ENCODE results near the gene NMNAT3. TPM values are rescaled to one million over a fixed set of nuclear protein-coding genes. Genes with fewer than 3 reads are reported as not detected.
"Not testable (repeated sequence)": the region's sequence is repeated elsewhere in the genome, so short reads cannot be mapped to it uniquely, and the experiment has no call there.

Gene NMNAT3
- total RNA-seq, 1 donor from 2014 or later, result 12.1 TPM

GRCh38 chr3:139602003-139602402, 75.8 kb downstream of the NMNAT3 start:
- no peak for ATAC-seq (ENCODE audit: poor library complexity)
- no peak for DNase-seq
- intact Hi-C loops (cut with DNase I), result no loop called here

- intact Hi-C loops (cut with DNase I), result no loop called here
- DNase-seq, result no peak
- ATAC-seq (ENCODE audit: poor library complexity), result no peak
Measured at GRCh38 chr3:139601191-139601961, 76.4 kb downstream of the NMNAT3 start.

GRCh38 chr3:139597947-139598346, 79.8 kb downstream of the NMNAT3 start:
- intact Hi-C loops (cut with DNase I), result no loop called here
- ATAC-seq (ENCODE audit: poor library complexity), result peak; percentile 69
- no peak for DNase-seq

GRCh38 chr3:139591186-139591585, 86.6 kb downstream of the NMNAT3 start:
- intact Hi-C loops (cut with DNase I); ATAC-seq (ENCODE audit: poor library complexity): not testable (repeated sequence)

GRCh38 chr3:139588450-139588849, 89.3 kb downstream of the NMNAT3 start:
- no peak for DNase-seq
- intact Hi-C loops (cut with DNase I), result no loop called here
- ATAC-seq (ENCODE audit: poor library complexity), result peak; percentile 64

More at GRCh38 chr3:139591186-139591585, 86.6 kb downstream of the NMNAT3 start:
- DNase-seq, result not testable (repeated sequence)

- ATAC-seq (ENCODE audit: poor library complexity) (no peak), DNase-seq (no peak)
Measured at GRCh38 chr3:139587797-139588196, 90.0 kb downstream of the NMNAT3 start.

GRCh38 chr3:139586420-139587017, 91.3 kb downstream of the NMNAT3 start:
- intact Hi-C loops (cut with DNase I), result no loop called here
- DNase-seq, result no peak
- no peak for ATAC-seq (ENCODE audit: poor library complexity)

More at GRCh38 chr3:139587797-139588196, 90.0 kb downstream of the NMNAT3 start:
- intact Hi-C loops (cut with DNase I), result no loop called here

GRCh38 chr3:139585820-139586219, 92.0 kb downstream of the NMNAT3 start:
- ATAC-seq (ENCODE audit: poor library complexity) (no peak), DNase-seq (no peak)
- intact Hi-C loops (cut with DNase I), result no loop called here

GRCh38 chr3:139583651-139584050, 94.1 kb downstream of the NMNAT3 start:
- DNase-seq; intact Hi-C loops (cut with DNase I); ATAC-seq (ENCODE audit: poor library complexity): not testable (repeated sequence)

GRCh38 chr3:139578783-139579182, 99.0 kb downstream of the NMNAT3 start:
- intact Hi-C loops (cut with DNase I), result no loop called here

GRCh38 chr3:139577909-139578308, 99.9 kb downstream of the NMNAT3 start:
- no peak for DNase-seq
- intact Hi-C loops (cut with DNase I), result no loop called here
- ATAC-seq (ENCODE audit: poor library complexity), result no peak

More at GRCh38 chr3:139578783-139579182, 99.0 kb downstream of the NMNAT3 start:
- DNase-seq (no peak), ATAC-seq (ENCODE audit: poor library complexity) (no peak)

GRCh38 chr3:139577346-139577745, 100.4 kb downstream of the NMNAT3 start:
- ATAC-seq (ENCODE audit: poor library complexity), result no peak
- DNase-seq, result no peak
- intact Hi-C loops (cut with DNase I), result no loop called here

- intact Hi-C loops (cut with DNase I), result no loop called here
- DNase-seq, result peak; percentile 84
- peak; percentile 85 for ATAC-seq (ENCODE audit: poor library complexity)
Measured at GRCh38 chr3:139574026-139574947, 103.5 kb downstream of the NMNAT3 start.

- peak; percentile 72 for ATAC-seq (ENCODE audit: poor library complexity)
- intact Hi-C loops (cut with DNase I), result no loop called here
- peak; percentile 53 for DNase-seq
Measured at GRCh38 chr3:139572847-139573672, 104.7 kb downstream of the NMNAT3 start.

- intact Hi-C loops (cut with DNase I), result no loop called here
- no peak for DNase-seq
- ATAC-seq (ENCODE audit: poor library complexity), result no peak
Measured at GRCh38 chr3:139571711-139572110, 106.1 kb downstream of the NMNAT3 start.

GRCh38 chr3:139564294-139564861, 113.4 kb downstream of the NMNAT3 start:
- DNase-seq (no peak), ATAC-seq (ENCODE audit: poor library complexity) (no peak)
- intact Hi-C loops (cut with DNase I), result no loop called here

GRCh38 chr3:139561959-139562676, 115.7 kb downstream of the NMNAT3 start:
- ATAC-seq (ENCODE audit: poor library complexity) (peak; percentile 85), DNase-seq (no peak)
- intact Hi-C loops (cut with DNase I), result loop anchor here (2.0 kb wide), 1 partner anchor 133 kb away; no protein-coding TSS in a partner anchor
